NCI-H128 (cell line): Measurements from ENCODE around the gene KCNA5.

ENCODE experiments used
- DNase-seq: peaks from one replicate; lab custom pipeline; 2025; ENCODE audit not compliant: unreplicated experiment; lab: John Stamatoyannopoulos, UW

Gene KCNA5

GRCh38 chr12:5063149-5063548, 19.5 kb downstream of the KCNA5 start:
- no peak for DNase-seq

- DNase-seq, result no peak
Measured at GRCh38 chr12:5064913-5065490, 21.3 kb downstream of the KCNA5 start.

GRCh38 chr12:5066251-5066650, 22.6 kb downstream of the KCNA5 start:
- no peak for DNase-seq

GRCh38 chr12:5068126-5068525, 24.4 kb downstream of the KCNA5 start:
- no peak for DNase-seq

GRCh38 chr12:5068619-5069018, 24.9 kb downstream of the KCNA5 start:
- DNase-seq, result no peak

GRCh38 chr12:5070090-5070489, 26.4 kb downstream of the KCNA5 start:
- DNase-seq, result no peak

GRCh38 chr12:5071496-5071895, 27.8 kb downstream of the KCNA5 start:
- no peak for DNase-seq

- DNase-seq, result no peak
Measured at GRCh38 chr12:5072311-5072710, 28.6 kb downstream of the KCNA5 start.

- DNase-seq, result no peak
Measured at GRCh38 chr12:5073054-5073453, 29.4 kb downstream of the KCNA5 start.

GRCh38 chr12:5073853-5074252, 30.2 kb downstream of the KCNA5 start:
- no peak for DNase-seq

- DNase-seq, result no peak
Measured at GRCh38 chr12:5076761-5077160, 33.1 kb downstream of the KCNA5 start.

GRCh38 chr12:5078423-5078822, 34.7 kb downstream of the KCNA5 start:
- no peak for DNase-seq

GRCh38 chr12:5081016-5081415, 37.3 kb downstream of the KCNA5 start:
- no peak for DNase-seq

- peak; percentile 24 for DNase-seq
Measured at GRCh38 chr12:5083955-5084849, 40.5 kb downstream of the KCNA5 start.

- no peak for DNase-seq
Measured at GRCh38 chr12:5085896-5086295, 42.2 kb downstream of the KCNA5 start.

GRCh38 chr12:5087831-5088554, 44.3 kb downstream of the KCNA5 start:
- no peak for DNase-seq

- no peak for DNase-seq
Measured at GRCh38 chr12:5088586-5089264, 45.0 kb downstream of the KCNA5 start.

GRCh38 chr12:5094551-5094950, 50.9 kb downstream of the KCNA5 start:
- no peak for DNase-seq

GRCh38 chr12:5094986-5095385, 51.3 kb downstream of the KCNA5 start:
- no peak for DNase-seq
